ENCODE data around the gene NOA1.

NOA1 gene

DNA sequence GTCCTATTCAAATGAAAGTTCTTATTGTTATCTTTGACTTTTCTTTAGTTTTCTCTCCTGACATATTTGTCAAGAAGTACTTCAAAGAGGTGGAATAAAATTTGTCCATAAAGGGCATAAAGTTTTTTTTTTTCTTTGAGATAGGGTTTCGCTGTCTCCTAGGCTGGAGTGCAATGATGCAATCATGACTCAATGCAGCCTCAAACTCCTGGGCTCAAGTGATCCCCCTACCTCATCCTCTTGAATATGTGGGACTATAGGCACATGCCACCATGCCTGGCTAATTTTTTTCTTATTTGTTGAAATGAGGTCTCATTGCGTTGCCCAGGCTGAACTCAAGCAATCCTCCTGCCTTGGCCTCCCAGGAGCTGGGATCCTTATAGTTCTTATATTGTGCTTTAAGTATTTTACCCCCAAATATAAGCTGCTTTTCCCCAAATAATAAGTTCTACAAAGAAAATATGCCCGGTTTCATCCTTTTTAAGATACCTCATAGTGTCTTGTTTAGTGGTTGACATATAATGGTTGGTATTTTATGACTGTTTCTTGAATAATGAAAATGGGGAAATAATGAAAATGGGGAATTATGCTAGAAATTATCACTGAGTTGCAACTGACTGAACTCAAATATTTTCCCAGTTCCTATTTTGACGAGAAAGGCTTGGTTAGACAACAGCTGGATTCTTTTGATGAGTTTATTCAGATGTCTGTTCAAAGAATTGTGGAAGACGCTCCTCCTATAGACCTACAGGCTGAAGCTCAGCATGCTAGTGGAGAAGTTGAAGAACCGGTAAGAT, 12.9 kb upstream of the NOA1 start:
- DNase-seq (ENCODE audit: extremely low read depth, low read depth) = no peak

DNA sequence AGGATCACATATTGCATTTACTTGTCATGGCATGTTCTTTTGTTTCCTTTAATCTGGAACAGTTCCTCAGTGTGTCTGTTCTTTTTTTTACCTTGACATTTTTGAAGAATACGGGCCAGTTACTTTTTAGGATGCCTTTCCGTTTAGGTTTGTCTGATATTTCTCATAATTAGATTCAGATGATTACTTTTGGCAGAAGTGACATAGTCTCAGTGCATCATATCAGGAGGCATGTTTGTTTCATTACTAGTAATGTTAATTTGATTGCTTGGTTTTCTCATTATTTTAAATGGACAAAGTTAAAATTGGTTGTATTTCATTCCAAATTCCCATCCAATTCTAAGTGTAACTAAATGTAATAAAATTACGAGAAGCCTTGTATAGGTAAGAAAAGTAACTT, 9.5 kb upstream of the NOA1 start:
- TF ChIP-seq, protein P1, sequence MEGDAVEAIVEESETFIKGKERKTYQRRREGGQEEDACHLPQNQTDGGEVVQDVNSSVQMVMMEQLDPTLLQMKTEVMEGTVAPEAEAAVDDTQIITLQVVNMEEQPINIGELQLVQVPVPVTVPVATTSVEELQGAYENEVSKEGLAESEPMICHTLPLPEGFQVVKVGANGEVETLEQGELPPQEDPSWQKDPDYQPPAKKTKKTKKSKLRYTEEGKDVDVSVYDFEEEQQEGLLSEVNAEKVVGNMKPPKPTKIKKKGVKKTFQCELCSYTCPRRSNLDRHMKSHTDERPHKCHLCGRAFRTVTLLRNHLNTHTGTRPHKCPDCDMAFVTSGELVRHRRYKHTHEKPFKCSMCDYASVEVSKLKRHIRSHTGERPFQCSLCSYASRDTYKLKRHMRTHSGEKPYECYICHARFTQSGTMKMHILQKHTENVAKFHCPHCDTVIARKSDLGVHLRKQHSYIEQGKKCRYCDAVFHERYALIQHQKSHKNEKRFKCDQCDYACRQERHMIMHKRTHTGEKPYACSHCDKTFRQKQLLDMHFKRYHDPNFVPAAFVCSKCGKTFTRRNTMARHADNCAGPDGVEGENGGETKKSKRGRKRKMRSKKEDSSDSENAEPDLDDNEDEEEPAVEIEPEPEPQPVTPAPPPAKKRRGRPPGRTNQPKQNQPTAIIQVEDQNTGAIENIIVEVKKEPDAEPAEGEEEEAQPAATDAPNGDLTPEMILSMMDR (IDR thresholded peaks at IDR 0.05; ENCODE audit: low read depth, low read length) = no peak
- DNase-seq (ENCODE audit: extremely low read depth, low read depth) = no peak

More for the DNA sequence above, 12.9 kb upstream of the NOA1 start:
- TF ChIP-seq, protein P1 (IDR thresholded peaks at IDR 0.05; ENCODE audit: low read depth, low read length) = no peak

DNA sequence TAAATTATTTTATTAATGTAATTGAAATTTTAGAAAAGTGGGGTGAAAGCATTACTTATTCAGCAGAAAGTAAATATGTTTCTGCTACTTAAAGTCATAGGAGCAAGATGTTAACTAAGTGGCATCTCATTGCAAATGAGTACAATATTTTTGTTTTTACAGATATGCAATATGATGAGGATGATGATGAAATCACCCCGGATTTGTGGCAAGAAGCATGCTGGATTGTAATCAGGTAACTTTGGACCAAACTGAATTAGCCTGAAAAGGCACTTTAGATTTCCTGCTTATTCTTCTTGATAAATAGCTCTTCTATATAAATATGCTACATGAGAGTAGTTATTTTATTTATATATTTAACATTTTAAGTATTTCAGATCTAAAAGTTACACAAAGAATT, 8.8 kb upstream of the NOA1 start:
- no peak for DNase-seq (ENCODE audit: extremely low read depth, low read depth)
- TF ChIP-seq, protein P1 (IDR thresholded peaks at IDR 0.05; ENCODE audit: low read depth, low read length) = no peak

DNA sequence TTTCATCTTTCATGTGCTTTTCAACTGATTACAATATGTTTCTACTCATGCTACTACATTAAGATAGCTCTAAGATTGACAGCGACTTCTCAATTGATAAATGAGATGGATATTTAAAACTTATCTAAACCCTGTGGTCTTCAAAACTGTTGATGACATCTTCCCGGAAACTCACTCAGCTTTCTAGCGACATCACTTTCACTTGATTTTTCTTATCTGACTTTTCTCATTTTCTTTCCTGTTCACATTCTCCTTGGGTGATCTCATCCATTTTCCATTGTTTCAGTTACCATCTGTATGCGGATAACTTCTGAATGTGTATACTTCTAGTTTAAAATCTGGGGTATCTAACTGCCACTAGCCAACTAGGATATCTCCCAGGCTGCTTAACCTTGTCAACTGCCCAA, 4.4 kb upstream of the NOA1 start:
- TF ChIP-seq, protein P1 (IDR thresholded peaks at IDR 0.05; ENCODE audit: low read depth, low read length) = no peak
- DNase-seq (ENCODE audit: extremely low read depth, low read depth) = no peak

DNA sequence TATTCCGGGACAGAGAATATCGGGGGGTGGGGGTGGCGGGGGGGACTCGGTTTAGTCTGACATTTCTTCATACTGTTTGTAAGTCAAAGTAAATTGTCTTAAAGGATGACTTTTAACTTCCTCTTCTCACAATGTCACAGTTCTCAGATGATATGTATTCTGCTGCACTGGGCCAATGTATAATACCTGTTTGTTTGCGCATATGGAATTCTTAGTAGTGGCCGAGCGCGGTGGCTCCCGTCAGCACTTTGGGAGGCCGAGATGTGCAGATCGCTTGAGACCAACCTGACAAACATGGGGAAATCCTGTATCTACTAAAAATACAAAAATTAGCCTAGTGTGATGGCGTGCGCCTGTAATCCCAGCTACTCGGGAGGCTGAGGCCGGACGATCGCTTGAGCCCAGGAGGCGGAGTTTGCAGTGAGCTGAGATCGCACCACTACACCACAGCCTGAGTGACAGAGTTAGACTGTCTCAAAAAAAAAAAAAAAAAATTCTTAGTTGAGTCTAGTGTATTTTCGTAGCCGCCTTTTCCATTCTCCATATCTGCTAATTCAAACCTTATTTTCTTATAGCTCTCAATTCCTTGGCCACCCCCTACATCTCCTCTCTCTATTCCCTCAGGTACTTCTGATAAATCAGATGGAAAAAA, 2.1 kb upstream of the NOA1 start:
- no peak for DNase-seq (ENCODE audit: extremely low read depth, low read depth)
- TF ChIP-seq, protein P1 (IDR thresholded peaks at IDR 0.05; ENCODE audit: low read depth, low read length) = no peak

DNA sequence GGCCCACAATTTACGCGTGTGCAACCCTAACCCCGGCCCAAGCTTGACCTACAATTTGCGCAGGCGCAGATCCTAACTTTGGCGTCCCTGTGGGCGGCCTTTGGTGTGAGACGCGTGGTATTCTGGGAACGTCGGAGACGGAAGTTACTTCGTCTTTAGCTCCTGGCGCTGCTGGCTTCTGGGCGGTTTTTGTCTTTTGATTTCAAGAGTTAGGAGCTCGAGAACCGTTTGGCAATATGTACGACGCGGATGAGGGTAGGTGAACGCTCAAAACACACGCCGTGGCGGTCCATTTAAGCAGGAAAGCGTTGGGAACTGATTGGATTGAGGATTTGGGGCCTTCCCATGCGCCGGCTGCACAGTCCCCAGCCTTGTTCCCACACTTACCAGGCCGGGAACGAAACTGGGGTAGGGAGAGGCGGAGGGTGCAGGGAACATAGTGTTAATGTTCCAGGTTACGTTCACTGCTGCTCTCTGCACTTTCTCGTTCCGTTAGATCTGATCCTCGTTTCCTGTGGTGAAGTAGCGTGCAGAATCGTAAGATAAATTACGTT, 1.4 kb upstream of the NOA1 start, which contains the start of gene POLR2B:
Gene POLR2B, plus strand, starts transcription at position 147 of the 554 bp plus-strand sequence. Its CDS starts 90 bp downstream, at position 237.
- TF ChIP-seq, protein P1 (IDR thresholded peaks at IDR 0.05; ENCODE audit: low read depth, low read length) = no peak
- peak; percentile 83 for DNase-seq (ENCODE audit: extremely low read depth, low read depth)

DNA sequence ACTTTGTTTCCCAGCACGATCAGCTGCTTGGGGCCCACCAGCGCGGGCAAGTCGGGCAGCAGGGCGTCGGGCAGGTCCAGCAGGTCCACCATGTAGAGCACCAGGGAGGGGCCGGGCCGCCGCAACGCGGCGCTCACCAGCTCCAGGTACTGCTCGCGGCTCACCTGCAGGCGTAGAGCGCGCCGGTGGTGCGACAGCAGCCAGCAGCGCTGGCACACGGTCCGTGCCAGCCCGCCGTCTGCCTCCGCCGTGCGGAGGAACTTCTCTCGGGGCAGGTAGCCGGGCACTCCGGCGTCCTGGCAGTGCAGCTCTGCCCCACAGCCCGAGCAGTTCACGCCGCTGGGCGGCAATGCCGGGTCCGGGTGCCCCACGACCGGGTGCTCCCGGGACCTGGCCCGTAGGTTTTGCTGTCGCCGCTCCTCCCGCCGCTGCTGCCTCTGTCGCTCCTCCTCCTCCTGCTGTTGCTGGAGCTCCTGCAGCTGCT, 527 bp downstream of the NOA1 start:
- TF ChIP-seq, protein P1 (IDR thresholded peaks at IDR 0.05; ENCODE audit: low read depth, low read length) = peak; percentile 6
- DNase-seq (ENCODE audit: extremely low read depth, low read depth) = no peak

All from AG09319 (cell line).